Endothelial cell (in vitro differentiated cells): ENCODE results near the gene MARCHF3. TPM values are rescaled to one million over a fixed set of nuclear protein-coding genes. Genes with fewer than 3 reads are reported as not detected.
"Not testable (repeated sequence)": the region's sequence is repeated elsewhere in the genome, so short reads cannot be mapped to it uniquely, and the experiment has no call there.

Experiments used
- DNase-seq: peaks from one replicate; pipeline ENCODE4 v3.0.0; 2021; ENCODE audit warnings: low spot score
- H3K27ac Mint-ChIP-seq: one replicate; pipeline ENCODE4 v1.8.0; 2021; ENCODE audit warnings: mixed read lengths, inconsistent platforms; ENCODE audit not compliant: unreplicated experiment
- H3K27me3 Mint-ChIP-seq: one replicate; pipeline ENCODE4 v1.8.0; 2021; ENCODE audit warnings: mild to moderate bottlenecking, moderate library complexity, mixed read lengths, inconsistent platforms; ENCODE audit not compliant: unreplicated experiment
- H3K36me3 Mint-ChIP-seq: one replicate; pipeline ENCODE4 v1.8.0; 2021; ENCODE audit warnings: mild to moderate bottlenecking, low read depth, mixed read lengths, inconsistent platforms; ENCODE audit not compliant: unreplicated experiment
- H3K4me1 Mint-ChIP-seq: one replicate; pipeline ENCODE4 v1.8.0; 2021; ENCODE audit warnings: mild to moderate bottlenecking, mixed read lengths, inconsistent platforms; ENCODE audit not compliant: unreplicated experiment
- H3K4me3 Mint-ChIP-seq: one replicate; pipeline ENCODE4 v1.8.0; 2021; ENCODE audit warnings: mild to moderate bottlenecking, mixed read lengths, inconsistent platforms; ENCODE audit not compliant: unreplicated experiment
- H3K9me3 Mint-ChIP-seq: one replicate; pipeline ENCODE4 v1.8.0; 2021; ENCODE audit warnings: mixed read lengths, inconsistent platforms; ENCODE audit not compliant: unreplicated experiment
- total RNA-seq: library from RNA; stranded (reverse); fragmentation: NEBNext Ultra II Directional; extraction: Animal tissue kit (Norgen Biotek cat#: 25700); gene quantifications from one replicate; pipeline ENCODE4 v1.2.1, GENCODE V29; 2021; ENCODE audit not compliant: unreplicated experiment
- TF ChIP-seq, protein P1 (sequence below): fragments of 200-600 bp; sonication (generic); IDR thresholded peaks from one replicate; pipeline ENCODE4 v1.5.0; 2021; ENCODE audit warnings: antibody characterized with exemption; ENCODE audit not compliant: unreplicated experiment

MARCHF3 gene
- total RNA-seq, 1 donor from 2014 or later: 47.9 TPM

DNA sequence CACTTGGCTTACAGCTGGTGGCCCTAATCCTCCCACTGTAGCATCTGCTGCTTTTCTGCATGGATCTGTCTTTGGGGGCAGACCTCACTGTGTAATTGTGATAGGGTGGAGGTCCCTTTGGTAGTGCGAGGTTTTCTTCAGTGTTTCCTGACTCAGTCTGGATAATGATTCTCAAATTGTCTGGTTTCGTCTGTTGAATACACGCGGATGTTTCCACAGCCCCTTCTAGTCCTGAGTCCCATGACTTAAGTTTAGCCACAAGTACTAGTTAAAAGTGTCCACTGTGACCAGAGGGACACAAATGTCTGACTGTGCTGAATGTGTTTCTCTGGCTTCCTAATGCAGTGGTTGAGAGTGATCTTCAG, 182.9 kb downstream of the MARCHF3 start:
- no peaks in the 10 kb centered on the region for H3K36me3 Mint-ChIP-seq
- TF ChIP-seq, protein P1, sequence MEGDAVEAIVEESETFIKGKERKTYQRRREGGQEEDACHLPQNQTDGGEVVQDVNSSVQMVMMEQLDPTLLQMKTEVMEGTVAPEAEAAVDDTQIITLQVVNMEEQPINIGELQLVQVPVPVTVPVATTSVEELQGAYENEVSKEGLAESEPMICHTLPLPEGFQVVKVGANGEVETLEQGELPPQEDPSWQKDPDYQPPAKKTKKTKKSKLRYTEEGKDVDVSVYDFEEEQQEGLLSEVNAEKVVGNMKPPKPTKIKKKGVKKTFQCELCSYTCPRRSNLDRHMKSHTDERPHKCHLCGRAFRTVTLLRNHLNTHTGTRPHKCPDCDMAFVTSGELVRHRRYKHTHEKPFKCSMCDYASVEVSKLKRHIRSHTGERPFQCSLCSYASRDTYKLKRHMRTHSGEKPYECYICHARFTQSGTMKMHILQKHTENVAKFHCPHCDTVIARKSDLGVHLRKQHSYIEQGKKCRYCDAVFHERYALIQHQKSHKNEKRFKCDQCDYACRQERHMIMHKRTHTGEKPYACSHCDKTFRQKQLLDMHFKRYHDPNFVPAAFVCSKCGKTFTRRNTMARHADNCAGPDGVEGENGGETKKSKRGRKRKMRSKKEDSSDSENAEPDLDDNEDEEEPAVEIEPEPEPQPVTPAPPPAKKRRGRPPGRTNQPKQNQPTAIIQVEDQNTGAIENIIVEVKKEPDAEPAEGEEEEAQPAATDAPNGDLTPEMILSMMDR: no peak
- H3K27ac Mint-ChIP-seq: no peak overlapping the region
- no peak overlapping the region for H3K4me3 Mint-ChIP-seq
- peaks cover 7% of the 10 kb centered on the region for H3K27me3 Mint-ChIP-seq
- peaks cover 51% of the 10 kb centered on the region for H3K4me1 Mint-ChIP-seq
- H3K9me3 Mint-ChIP-seq: no peaks in the 10 kb centered on the region
- DNase-seq: no peak

DNA sequence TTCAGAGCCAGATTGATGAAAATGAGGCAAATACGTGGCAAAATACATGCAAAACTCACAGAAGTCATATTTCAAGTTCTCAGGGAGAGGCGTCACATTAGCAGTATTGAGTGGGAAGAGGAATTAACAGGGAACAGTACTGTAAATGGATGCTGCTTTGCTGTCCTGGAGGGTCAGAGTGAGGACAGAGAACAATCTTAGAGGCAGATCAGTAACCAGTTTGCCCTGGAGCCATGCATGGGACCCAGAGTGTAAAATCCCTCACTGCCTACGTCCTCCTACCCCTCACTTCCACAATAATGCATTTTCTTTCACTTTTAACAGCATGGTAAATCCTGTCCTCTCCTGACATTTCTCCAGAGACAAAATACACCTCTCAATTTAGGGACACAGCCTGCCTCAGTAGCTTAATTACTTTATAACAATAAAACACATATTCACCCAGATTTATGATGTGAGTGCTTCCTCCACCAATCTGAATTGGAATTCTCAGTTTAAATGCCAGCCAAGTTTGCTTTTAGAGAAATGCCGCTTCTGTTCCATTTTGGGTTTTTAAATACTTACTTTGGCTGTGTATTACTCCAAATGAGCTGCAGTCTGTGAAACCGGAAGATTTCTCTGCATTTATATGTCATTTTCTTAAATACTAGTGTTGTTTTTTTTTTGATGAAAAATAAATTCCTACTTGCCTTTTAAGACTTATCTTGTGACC, 183.5 kb downstream of the MARCHF3 start:
- no peak for DNase-seq
- Mint-ChIP-seq H3K27ac (no peak overlapping the region), H3K9me3 (no peaks in the 10 kb centered on the region), H3K4me3 (no peak overlapping the region), H3K36me3 (no peaks in the 10 kb centered on the region), H3K4me1 (peaks cover 46% of the 10 kb centered on the region), H3K27me3 (peaks cover 7% of the 10 kb centered on the region)
- TF ChIP-seq, protein P1: no peak

DNA sequence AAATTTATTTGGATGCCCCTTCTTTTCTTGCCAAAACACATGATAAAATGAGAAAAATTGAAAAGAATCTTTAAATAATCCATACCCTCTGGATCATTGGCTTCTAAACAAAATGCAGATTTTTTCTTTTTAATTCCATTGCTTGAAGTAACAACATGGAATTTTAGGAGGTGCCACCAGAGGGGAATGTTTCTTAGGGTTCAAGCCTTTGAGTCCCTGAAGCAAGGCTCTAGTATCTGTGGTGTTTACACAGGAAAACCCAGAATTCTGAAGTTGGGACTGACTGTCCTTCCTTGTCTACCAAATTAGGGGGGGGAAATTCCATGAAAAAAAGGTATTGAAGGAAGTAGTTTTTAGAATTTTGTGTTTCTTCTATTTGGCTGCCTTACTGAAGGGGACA, 184.0 kb downstream of the MARCHF3 start:
- TF ChIP-seq, protein P1: no peak
- H3K4me1 Mint-ChIP-seq: peaks cover 44% of the 10 kb centered on the region
- no peak for DNase-seq
- no peaks in the 10 kb centered on the region for H3K36me3 Mint-ChIP-seq
- no peaks in the 10 kb centered on the region for H3K9me3 Mint-ChIP-seq
- H3K27me3 Mint-ChIP-seq: peaks cover 9% of the 10 kb centered on the region
- H3K27ac Mint-ChIP-seq: peak overlapping the region; percentile 79
- no peak overlapping the region for H3K4me3 Mint-ChIP-seq

DNA sequence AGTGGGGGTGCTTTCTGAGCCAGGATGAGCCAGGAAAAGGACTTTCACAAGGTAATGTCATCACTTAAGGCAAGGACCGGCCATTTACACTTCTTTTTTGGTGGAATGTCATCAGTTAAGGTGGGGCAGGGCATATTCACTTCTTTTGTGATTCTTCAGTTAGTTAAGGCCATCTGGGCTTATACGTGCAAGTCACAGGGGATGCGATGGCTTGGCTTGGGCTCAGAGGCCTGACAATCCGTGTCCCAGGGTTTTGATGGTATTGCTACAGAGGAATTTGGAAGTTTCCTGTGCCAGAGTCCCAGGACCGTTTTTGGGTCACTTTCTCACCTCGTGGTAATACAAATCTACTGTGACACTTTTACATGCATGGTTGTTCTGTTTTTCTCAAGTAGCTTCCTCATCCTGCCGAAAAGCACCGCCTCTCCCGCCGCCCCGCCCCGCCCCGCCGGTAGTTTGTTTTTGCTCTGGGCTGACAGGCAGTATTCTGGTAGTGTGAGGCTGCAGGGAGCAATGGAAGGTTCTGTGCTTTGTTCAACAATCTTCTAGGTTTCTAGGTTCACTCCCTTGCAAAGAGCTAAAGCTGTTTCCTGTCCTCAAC, 184.8 kb downstream of the MARCHF3 start:
- H3K9me3 Mint-ChIP-seq, H3K4me3 Mint-ChIP-seq, H3K36me3 Mint-ChIP-seq: not testable (repeated sequence)
- peak; percentile 42 for DNase-seq
- Mint-ChIP-seq H3K4me1 (peaks cover 50% of the 10 kb centered on the region), H3K27me3 (peaks cover 12% of the 10 kb centered on the region), H3K27ac (peak overlapping the region; percentile 79)

DNA sequence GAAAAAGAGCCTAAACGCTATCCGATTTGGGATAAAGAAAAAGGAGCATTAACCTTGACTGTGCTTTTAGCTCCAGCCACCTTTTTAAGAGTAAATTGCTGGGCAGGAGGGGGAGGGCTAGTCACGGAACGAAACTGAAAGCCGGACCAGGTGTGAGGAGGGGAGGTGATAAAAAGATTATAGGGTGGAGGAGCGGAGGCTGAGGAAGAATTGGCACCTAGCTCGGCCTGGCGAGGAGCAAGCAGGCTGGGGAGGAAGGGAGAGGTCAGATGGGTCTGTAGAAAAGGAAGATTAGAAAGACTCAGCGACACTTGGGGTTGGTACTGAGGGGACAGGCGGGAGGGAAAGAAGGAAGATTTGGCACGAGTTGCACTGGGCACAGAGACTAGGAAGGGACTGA, 187.0 kb downstream of the MARCHF3 start:
- H3K4me3 Mint-ChIP-seq, H3K36me3 Mint-ChIP-seq, DNase-seq, H3K9me3 Mint-ChIP-seq, H3K27ac Mint-ChIP-seq: not testable (repeated sequence)
- Mint-ChIP-seq H3K4me1 (peaks cover 61% of the 10 kb centered on the region), H3K27me3 (peaks cover 12% of the 10 kb centered on the region)

DNA sequence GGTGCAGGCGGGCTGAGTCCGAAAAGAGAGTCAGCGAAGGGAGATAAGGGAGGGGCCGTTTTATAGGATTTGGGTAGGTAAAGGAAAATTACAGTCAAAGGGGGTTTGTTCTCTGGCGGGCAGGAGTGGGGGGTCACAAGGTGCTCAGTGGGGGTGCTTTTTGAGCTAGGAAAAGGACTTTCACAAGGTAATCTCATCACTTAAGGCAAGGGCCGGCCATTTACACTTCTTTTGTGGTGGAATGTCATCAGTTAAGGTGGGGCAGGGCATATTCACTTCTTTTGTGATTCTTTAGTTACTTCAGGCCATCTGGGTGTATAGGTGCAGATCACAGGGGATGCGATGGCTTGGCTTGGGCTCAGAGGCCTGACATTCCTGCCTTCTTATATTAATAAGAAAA, 191.0 kb downstream of the MARCHF3 start:
- H3K4me3 Mint-ChIP-seq, DNase-seq, H3K27ac Mint-ChIP-seq, H3K9me3 Mint-ChIP-seq, H3K36me3 Mint-ChIP-seq, H3K27me3 Mint-ChIP-seq: not testable (repeated sequence)
- H3K4me1 Mint-ChIP-seq: peaks cover 31% of the 10 kb centered on the region
